ENCODE measurements around the gene UBR2. TPM values are rescaled to one million over a fixed set of nuclear protein-coding genes. Genes with fewer than 3 reads are reported as not detected.

The UBR2 gene
- total RNA-seq, 1 experiment from 2014 or later, result 17.5 TPM

DNA sequence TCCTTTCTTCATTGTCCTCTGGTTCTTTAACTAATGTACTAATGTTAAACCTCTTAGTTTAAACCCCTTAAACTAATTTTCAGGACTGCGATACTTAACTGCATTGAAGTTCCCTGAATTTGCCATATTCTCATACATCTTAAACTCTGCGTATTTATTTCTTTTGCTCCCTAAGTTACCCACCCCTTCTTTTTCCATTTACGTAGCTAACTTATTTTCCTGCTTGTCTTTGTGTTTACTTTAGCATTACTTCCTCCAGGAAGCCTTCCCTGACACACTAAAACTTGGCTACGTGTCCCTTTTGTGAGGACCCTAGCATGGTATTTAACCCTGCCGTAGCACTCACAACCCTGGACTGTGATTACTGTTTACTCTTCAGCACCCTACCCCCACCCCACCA is 79.0 kb downstream of the UBR2 start:
- no peak for TF ChIP-seq EZH2 (IDR thresholded peaks at IDR 0.05; ENCODE audit: borderline replicate concordance, low read depth, low read length, poor library complexity, severe bottlenecking)
- TF ChIP-seq, protein P1, sequence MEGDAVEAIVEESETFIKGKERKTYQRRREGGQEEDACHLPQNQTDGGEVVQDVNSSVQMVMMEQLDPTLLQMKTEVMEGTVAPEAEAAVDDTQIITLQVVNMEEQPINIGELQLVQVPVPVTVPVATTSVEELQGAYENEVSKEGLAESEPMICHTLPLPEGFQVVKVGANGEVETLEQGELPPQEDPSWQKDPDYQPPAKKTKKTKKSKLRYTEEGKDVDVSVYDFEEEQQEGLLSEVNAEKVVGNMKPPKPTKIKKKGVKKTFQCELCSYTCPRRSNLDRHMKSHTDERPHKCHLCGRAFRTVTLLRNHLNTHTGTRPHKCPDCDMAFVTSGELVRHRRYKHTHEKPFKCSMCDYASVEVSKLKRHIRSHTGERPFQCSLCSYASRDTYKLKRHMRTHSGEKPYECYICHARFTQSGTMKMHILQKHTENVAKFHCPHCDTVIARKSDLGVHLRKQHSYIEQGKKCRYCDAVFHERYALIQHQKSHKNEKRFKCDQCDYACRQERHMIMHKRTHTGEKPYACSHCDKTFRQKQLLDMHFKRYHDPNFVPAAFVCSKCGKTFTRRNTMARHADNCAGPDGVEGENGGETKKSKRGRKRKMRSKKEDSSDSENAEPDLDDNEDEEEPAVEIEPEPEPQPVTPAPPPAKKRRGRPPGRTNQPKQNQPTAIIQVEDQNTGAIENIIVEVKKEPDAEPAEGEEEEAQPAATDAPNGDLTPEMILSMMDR (conservative IDR thresholded peaks at IDR 0.05; ENCODE audit: low read depth, low read length), result no peak
- ChIA-PET CTCF (no interaction called here), POLR2A (ENCODE audit: low non-redundant PET) (no interaction called here)
- no peaks in the 10 kb centered on the region for H3K4me1 ChIP-seq (ENCODE audit: insufficient read depth, low read length, poor library complexity, severe bottlenecking)
- no peaks in the 10 kb centered on the region for H3K27me3 ChIP-seq (replicated peaks; ENCODE audit: insufficient read depth, low read depth, low read length, poor library complexity)
- no peak for DNase-seq (ENCODE audit: low spot score)
- H3K9me3 ChIP-seq (ENCODE audit: low read depth, low read length, poor library complexity, severe bottlenecking), result no peaks in the 10 kb centered on the region
- peaks cover 23% of the 10 kb centered on the region for H3K36me3 ChIP-seq (ENCODE audit: insufficient read depth, low read length, poor library complexity, severe bottlenecking)
- H3K4me3 ChIP-seq (ENCODE audit: low read depth, low read length, poor library complexity, severe bottlenecking), result no peak overlapping the region
- no peak overlapping the region for H3K27ac ChIP-seq (ENCODE audit: low read depth, low read length, poor library complexity, severe bottlenecking)
- no TSS peak for BruUV-seq (replicated peaks)
- intact Hi-C loops (cut with micrococcal nuclease; ENCODE audit: unreplicated experiment), result no loop called here

DNA sequence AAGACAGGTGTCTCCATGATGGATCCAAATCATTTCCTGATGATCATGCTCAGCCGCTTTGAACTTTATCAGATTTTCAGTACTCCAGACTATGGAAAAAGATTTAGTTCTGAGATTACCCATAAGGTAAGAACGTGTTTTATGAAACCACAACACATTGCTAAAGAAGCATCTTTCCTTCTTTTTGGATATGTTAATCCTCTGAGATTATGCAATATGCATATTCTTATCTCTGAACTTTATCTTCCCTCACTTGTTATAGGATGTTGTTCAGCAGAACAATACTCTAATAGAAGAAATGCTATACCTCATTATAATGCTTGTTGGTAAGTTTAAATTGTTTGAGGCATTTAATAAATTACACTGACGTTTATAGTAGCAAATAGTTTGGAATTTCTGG is 80.4 kb downstream of the UBR2 start:
- intact Hi-C loops (cut with micrococcal nuclease; ENCODE audit: unreplicated experiment), result no loop called here
- DNase-seq (ENCODE audit: low spot score), result no peak
- peaks cover 23% of the 10 kb centered on the region for H3K36me3 ChIP-seq (ENCODE audit: insufficient read depth, low read length, poor library complexity, severe bottlenecking)
- TF ChIP-seq, protein P1 (conservative IDR thresholded peaks at IDR 0.05; ENCODE audit: low read depth, low read length), result no peak
- TF ChIP-seq EZH2 (IDR thresholded peaks at IDR 0.05; ENCODE audit: borderline replicate concordance, low read depth, low read length, poor library complexity, severe bottlenecking), result no peak
- ChIA-PET CTCF (no interaction called here), POLR2A (ENCODE audit: low non-redundant PET) (no interaction called here)
- H3K4me1 ChIP-seq (ENCODE audit: insufficient read depth, low read length, poor library complexity, severe bottlenecking), result no peaks in the 10 kb centered on the region
- H3K27me3 ChIP-seq (replicated peaks; ENCODE audit: insufficient read depth, low read depth, low read length, poor library complexity), result no peaks in the 10 kb centered on the region
- no peak overlapping the region for H3K4me3 ChIP-seq (ENCODE audit: low read depth, low read length, poor library complexity, severe bottlenecking)
- no peak overlapping the region for H3K27ac ChIP-seq (ENCODE audit: low read depth, low read length, poor library complexity, severe bottlenecking)
- no TSS peak for BruUV-seq (replicated peaks)
- H3K9me3 ChIP-seq (ENCODE audit: low read depth, low read length, poor library complexity, severe bottlenecking), result no peaks in the 10 kb centered on the region

DNA sequence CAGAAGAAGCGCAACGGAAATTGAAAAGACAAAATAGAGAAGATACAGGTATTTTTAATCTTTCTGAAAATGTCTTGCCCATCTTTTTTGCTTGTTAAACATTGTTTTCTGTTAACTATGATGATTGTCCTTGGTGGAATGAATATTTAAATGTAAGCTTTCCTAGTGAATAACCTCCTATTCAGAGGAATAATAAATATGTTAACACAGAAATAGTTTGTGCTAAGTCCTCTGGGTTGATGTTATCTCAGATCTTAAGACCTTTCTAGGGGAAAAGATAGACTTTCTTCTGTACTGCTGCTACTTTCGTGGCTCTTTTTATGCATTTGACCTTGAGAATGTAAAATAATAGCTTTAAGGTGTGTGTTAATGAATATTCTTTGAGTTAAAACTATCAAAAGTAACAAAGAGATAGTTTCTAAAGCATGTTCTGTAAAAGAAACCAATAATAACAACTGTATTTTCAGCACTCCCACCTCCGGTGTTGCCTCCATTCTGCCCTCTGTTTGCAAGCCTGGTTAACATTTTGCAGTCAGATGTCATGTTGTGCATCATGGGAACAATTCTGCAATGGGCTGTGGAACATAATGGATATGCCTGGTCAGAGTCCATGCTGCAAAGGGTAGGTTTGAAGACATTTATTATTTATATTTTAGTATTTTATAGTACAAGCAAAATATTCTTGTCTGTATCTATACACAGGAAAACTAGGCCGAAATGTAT is 88.4 kb downstream of the UBR2 start:
- Histone ChIP-seq H3K27me3 (replicated peaks; ENCODE audit: insufficient read depth, low read depth, low read length, poor library complexity) (no peaks in the 10 kb centered on the region), H3K36me3 (ENCODE audit: insufficient read depth, low read length, poor library complexity, severe bottlenecking) (peaks cover 22% of the 10 kb centered on the region), H3K9me3 (ENCODE audit: low read depth, low read length, poor library complexity, severe bottlenecking) (no peaks in the 10 kb centered on the region), H3K4me1 (ENCODE audit: insufficient read depth, low read length, poor library complexity, severe bottlenecking) (no peaks in the 10 kb centered on the region), H3K27ac (ENCODE audit: low read depth, low read length, poor library complexity, severe bottlenecking) (no peak overlapping the region), H3K4me3 (ENCODE audit: low read depth, low read length, poor library complexity, severe bottlenecking) (no peak overlapping the region)
- ChIA-PET POLR2A (ENCODE audit: low non-redundant PET) (no interaction called here), CTCF (no interaction called here)
- intact Hi-C loops (cut with micrococcal nuclease; ENCODE audit: unreplicated experiment), result no loop called here
- TF ChIP-seq, protein P1 (conservative IDR thresholded peaks at IDR 0.05; ENCODE audit: low read depth, low read length), result no peak
- no peak for TF ChIP-seq EZH2 (IDR thresholded peaks at IDR 0.05; ENCODE audit: borderline replicate concordance, low read depth, low read length, poor library complexity, severe bottlenecking)
- no TSS peak for BruUV-seq (replicated peaks)
- DNase-seq (ENCODE audit: low spot score), result no peak

All from A673 (cell line).